Measurements from ENCODE around the gene CPLX1. TPM values are rescaled to one million over a fixed set of nuclear protein-coding genes. Genes with fewer than 3 reads are reported as not detected.

CPLX1 gene
- total RNA-seq, 4 donors from 2014 or later: 1.8 to 2.4 (median 2.4) TPM; not detected in 1

DNA sequence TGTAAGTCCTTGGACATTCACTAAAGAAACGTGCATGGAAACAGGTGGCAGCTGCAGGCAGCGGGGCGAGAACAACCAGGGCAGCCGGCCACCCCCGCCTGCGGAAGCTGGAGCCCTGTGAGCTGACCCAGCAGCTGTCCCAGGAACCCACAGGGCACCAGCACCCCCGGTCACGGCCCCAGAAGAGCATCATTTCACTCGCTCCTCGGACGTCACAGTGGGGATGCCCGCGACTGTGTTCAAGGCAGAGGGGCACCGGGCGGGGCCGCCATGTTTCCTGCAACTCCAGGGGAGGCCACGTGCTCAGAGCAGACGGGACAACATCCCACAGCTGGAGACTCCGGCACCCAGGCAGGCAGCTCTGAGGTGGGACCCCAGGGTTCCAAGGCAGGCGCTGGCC is 45.0 kb upstream of the CPLX1 start:
- Histone ChIP-seq H3K4me1 (no peaks in the 10 kb centered on the region), H3K36me3 (peaks cover 3 to 95% (median 19%) of the 10 kb centered on the region in 3 donors), H3K27me3 (no peaks in the 10 kb centered on the region), H3K27ac (no peak overlapping the region), H3K4me3 (no peak overlapping the region), H3K9me3 (no peaks in the 10 kb centered on the region)
- 81 to 91% methylated on average over 4 to 20 of the region's 20 CpGs for WGBS, 2 donors
- TF ChIP-seq POLR2A (IDR thresholded peaks at IDR 0.05) (no peak), EP300 (IDR thresholded peaks at IDR 0.05) (no peak)
- TF ChIP-seq, protein P1, sequence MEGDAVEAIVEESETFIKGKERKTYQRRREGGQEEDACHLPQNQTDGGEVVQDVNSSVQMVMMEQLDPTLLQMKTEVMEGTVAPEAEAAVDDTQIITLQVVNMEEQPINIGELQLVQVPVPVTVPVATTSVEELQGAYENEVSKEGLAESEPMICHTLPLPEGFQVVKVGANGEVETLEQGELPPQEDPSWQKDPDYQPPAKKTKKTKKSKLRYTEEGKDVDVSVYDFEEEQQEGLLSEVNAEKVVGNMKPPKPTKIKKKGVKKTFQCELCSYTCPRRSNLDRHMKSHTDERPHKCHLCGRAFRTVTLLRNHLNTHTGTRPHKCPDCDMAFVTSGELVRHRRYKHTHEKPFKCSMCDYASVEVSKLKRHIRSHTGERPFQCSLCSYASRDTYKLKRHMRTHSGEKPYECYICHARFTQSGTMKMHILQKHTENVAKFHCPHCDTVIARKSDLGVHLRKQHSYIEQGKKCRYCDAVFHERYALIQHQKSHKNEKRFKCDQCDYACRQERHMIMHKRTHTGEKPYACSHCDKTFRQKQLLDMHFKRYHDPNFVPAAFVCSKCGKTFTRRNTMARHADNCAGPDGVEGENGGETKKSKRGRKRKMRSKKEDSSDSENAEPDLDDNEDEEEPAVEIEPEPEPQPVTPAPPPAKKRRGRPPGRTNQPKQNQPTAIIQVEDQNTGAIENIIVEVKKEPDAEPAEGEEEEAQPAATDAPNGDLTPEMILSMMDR (IDR thresholded peaks at IDR 0.05): no peak
- DNase-seq (ENCODE audit: low spot score in 2 of 2): no peak

DNA sequence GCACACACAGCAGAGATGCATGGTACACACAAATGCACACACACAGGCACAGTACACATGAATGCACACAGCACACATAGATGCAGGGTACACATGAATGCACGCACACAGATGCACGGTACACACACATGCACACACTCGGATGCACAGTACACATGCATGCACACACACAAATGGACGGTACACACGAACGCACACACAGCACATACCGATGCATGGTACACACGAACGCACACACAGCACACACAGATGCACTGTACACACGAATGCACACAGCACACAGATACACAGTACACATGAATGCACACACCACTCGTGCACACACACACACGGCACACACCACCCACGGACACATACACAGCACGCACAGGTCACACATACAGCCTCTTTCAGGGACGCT is 43.8 kb upstream of the CPLX1 start:
- Histone ChIP-seq H3K36me3 (peaks cover 3 to 95% (median 15%) of the 10 kb centered on the region in 3 donors), H3K27me3 (no peaks in the 10 kb centered on the region), H3K27ac (no peak overlapping the region), H3K4me3 (no peak overlapping the region), H3K9me3 (no peaks in the 10 kb centered on the region), H3K4me1 (no peaks in the 10 kb centered on the region)
- DNase-seq (ENCODE audit: low spot score in 2 of 2): no peak
- WGBS, 2 donors: 97 to 98% methylated on average over 13 to 15 of the region's 15 CpGs
- TF ChIP-seq EP300 (IDR thresholded peaks at IDR 0.05) (no peak), POLR2A (IDR thresholded peaks at IDR 0.05) (no peak)
- TF ChIP-seq, protein P1 (IDR thresholded peaks at IDR 0.05): no peak

DNA sequence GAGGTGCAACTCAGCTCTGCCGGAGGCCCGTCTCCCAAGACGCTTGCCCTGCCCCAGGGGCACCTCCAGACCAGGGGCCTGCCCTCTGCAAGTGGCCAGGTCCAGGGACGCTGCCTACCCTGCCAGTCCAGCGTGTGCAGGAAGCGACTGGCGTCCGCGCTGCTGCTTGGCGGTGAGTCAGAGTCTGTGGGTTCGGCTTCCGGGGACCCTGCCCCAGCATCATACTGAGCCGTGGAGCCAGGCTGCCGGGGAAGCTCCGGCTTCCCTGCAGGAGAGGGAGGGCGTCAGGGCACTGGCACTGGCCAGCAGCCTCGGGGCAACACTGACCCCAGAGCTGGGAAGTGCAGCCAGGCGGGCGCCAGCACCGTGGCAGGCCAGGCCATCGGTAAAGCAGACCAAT is 42.5 kb upstream of the CPLX1 start:
- TF ChIP-seq, protein P1 (IDR thresholded peaks at IDR 0.05): no peak
- TF ChIP-seq EP300 (IDR thresholded peaks at IDR 0.05) (no peak), POLR2A (IDR thresholded peaks at IDR 0.05) (no peak)
- no peaks in the 10 kb centered on the region for H3K27me3 ChIP-seq
- no peaks in the 10 kb centered on the region for H3K9me3 ChIP-seq
- no peak overlapping the region for H3K4me3 ChIP-seq
- no peaks in the 10 kb centered on the region for H3K4me1 ChIP-seq
- peaks cover 3 to 95% (median 19%) of the 10 kb centered on the region in 3 donors for H3K36me3 ChIP-seq
- WGBS, 2 donors: 96 to 98% methylated on average over 13 to 21 of the region's 21 CpGs
- DNase-seq (ENCODE audit: low spot score in 2 of 2): no peak
- H3K27ac ChIP-seq: no peak overlapping the region

DNA sequence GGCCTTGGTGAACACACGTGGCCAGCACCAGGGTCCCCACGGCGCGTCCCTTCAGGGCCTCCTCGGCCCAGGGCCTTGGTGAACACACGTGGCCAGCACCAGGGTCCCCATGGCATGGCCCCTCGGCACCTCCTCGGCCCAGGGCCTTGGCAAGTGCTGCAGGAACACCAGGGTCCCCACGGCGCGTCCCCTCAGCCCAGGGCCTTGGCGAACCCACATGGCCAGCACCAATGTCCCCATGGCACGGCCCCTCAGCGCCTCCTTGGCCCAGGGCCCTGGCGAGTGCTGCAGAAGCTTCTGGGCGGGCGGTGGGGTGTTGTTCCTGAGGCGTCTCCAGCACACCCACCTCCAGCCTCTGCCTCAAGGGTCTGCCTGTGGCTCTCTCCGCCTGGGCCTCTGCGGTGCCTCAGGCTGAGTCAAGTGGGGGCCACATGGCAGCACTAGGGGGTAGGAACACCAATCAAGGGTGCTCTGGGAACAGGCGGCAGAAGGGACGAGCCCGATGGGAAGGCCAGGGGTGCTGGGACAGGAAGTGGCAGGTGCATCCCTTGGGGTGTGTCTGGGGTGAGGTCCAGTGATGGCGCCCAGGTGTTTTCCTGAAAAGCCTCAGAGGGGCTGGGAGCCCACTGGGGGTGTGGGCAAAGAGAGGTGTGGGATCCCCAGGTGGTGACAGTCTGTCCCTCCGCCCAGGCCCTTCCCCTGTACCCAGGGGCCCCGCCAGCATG is 41.8 kb upstream of the CPLX1 start:
- Histone ChIP-seq H3K27me3 (no peaks in the 10 kb centered on the region), H3K9me3 (no peaks in the 10 kb centered on the region), H3K36me3 (peaks cover 3 to 95% (median 27%) of the 10 kb centered on the region in 3 donors), H3K4me3 (no peak overlapping the region), H3K4me1 (no peaks in the 10 kb centered on the region), H3K27ac (no peak overlapping the region)
- TF ChIP-seq, protein P1 (IDR thresholded peaks at IDR 0.05): no peak
- TF ChIP-seq POLR2A (IDR thresholded peaks at IDR 0.05) (no peak), EP300 (IDR thresholded peaks at IDR 0.05) (no peak)
- WGBS, 2 donors: 83 to 98% methylated on average over 17 to 25 of the region's 26 CpGs
- DNase-seq (ENCODE audit: low spot score in 2 of 2): no peak

DNA sequence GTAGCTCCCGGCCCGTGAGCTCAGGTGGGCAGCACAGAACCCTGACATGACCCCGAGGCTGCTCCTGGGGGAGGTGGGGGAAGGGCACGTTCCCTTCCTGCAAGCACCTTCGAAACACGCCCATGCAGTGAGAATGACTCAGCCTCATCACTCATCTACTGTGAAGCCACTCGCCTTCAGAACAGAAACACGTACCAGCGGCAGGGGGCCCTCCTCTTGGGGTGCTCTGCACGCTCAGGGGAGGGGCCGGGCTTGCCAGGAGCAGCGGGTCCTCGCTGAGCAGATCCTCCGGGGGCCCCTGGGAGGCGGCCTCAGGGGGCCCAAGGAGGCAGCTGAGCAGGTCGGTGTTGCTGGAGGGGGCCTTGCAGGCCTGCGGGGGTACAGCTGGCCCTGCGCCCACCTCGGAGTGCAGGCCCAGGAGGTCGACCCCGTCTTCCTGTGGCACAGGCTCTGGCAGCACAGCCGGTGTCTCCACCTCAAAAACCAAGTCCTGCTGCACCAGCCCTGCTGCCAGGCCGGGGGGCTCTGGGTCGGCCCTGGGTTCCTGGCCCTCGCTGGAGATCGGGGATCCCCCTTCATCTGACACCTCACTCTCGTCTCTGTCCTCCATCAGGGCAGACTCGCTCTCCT is 40.9 kb upstream of the CPLX1 start:
- TF ChIP-seq POLR2A (IDR thresholded peaks at IDR 0.05): no peak
- TF ChIP-seq EP300 (IDR thresholded peaks at IDR 0.05): no peak
- TF ChIP-seq, protein P1 (IDR thresholded peaks at IDR 0.05): no peak
- no peak overlapping the region for H3K4me3 ChIP-seq
- no peaks in the 10 kb centered on the region for H3K4me1 ChIP-seq
- H3K36me3 ChIP-seq: peaks cover 3 to 95% (median 32%) of the 10 kb centered on the region in 3 donors
- 91 to 95% methylated on average over 14 to 22 of the region's 28 CpGs for WGBS, 2 donors
- H3K27ac ChIP-seq: no peak overlapping the region
- no peaks in the 10 kb centered on the region for H3K9me3 ChIP-seq
- no peaks in the 10 kb centered on the region for H3K27me3 ChIP-seq
- DNase-seq (ENCODE audit: low spot score in 2 of 2): no peak

All from tibial nerve (tissue), 4 donors.